ENCODE data around the gene PCSK5.
A peak's percentile ranks its signal among the peaks of the same experiment; 100 is the strongest.
"Not testable (repeated sequence)": the region's sequence is repeated elsewhere in the genome, so short reads cannot be mapped to it uniquely, and the experiment has no call there.

PCSK5 gene

DNA sequence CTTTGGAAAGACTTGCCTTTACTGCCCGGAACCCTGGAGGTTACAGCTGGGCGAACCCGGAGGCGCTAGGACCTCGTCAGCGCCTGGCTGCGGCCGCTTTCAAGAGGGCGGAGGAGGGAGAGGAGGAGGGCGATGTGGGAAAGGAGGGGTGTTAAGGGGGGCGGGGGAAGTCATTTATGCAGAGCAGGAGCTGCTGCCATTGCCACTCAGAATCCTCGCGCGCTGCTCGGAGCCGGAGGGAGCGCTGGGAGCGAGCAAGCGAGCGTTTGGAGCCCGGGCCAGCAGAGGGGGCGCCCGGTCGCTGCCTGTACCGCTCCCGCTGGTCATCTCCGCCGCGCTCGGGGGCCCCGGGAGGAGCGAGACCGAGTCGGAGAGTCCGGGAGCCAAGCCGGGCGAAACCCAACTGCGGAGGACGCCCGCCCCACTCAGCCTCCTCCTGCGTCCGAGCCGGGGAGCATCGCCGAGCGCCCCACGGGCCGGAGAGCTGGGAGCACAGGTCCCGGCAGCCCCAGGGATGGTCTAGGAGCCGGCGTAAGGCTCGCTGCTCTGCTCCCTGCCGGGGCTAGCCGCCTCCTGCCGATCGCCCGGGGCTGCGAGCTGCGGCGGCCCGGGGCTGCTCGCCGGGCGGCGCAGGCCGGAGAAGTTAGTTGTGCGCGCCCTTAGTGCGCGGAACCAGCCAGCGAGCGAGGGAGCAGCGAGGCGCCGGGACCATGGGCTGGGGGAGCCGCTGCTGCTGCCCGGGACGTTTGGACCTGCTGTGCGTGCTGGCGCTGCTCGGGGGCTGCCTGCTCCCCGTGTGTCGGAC is at the start of gene PCSK5:
Gene PCSK5 (plus strand): TSS at position 202 of the 805 bp plus-strand sequence. CDS start 509 bp downstream, at position 711.
- peak; percentile 58 for DNase-seq (ENCODE audit: low read depth)

DNA sequence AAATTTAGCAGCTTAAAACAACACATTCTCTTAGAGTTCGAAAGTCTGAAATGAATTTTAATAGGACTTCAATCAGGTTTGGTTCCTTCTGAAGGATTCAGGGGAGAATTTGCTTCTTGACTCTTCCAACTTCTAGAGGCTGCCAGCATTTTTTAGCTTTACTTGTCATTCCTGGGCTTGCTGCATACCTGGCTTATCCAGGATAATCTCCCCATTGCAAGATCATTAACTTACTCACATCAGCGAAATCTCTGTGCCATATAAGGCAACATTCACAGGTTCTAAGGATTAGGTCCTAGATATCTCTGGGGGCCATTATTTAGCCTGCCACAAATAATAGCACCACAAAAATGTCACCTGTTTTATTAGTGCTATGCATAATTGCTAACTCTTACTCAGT is 46.2 kb upstream of the PCSK5 start:
- DNase-seq (ENCODE audit: low read depth), result no peak

DNA sequence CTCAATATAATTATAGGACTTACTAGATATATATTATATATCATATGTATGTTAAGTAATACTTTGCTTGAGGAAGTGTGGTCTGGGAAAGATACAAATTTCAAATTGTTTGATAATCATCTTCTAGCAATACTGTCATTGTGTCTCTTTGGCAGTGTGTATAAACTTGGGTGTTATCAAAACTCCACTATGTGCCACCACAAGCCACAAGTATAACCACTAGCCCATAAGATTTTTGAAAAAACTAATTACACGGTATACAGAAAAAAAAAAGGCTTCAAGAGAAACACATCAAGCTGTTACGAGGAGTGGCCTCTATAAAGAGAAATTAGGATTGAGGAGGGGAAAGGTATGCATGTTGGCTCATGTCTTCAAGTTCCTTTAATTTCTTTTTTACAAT is 44.7 kb upstream of the PCSK5 start:
- DNase-seq (ENCODE audit: low read depth), result no peak

DNA sequence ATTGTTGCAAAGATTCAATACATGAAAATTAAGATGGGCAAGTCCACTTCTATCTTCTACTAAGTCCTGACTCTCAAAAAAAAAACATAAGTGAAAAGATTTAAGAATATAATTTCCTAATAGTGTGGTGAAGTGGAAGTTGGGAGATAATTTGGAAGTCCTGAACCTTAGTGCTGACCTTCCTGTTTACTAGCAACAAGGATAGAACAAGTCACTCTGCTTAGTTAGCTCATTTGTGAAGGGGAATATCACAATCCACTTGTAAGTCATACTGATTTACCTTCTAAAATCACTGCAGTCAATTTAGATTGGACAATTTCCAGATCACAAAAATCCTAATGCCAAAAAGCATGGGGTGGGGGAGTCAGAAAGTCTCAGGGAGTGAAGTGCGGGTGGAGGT is 43.4 kb upstream of the PCSK5 start:
- DNase-seq (ENCODE audit: low read depth), result no peak

DNA sequence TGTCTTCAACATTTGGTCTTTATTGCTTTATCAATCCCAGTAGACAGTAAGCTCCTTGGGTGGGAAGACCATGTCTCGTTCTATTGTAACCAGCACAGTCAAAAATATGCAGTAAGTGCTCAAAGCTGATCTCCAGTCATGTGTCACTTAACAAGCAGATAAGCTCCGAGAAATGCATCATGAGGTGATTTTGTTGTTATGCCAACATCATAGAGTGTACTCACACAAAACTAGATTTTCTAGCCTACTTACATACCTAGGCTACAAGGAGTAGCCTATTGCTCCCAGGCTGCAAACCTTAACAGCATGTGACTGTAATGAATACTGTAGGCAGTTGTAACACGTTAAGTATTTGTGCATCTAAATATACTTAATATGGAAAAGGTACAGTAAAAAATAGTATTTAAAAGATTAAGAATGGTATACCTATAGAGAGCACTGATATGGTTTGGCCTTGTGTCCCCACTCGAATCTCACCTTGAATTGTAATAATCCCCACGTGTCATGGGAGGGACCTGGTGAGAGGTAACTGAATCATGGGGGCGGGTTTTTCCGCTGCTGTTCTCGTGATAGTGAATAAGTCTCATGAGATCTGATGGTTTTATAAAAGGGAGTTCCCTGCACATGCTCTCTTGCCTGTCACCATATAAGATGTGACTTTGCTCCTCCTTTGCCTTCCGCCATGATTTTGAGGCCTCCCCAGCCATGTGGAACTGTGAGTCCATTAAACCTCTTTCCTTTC is 39.8 kb upstream of the PCSK5 start:
- no peak for DNase-seq (ENCODE audit: low read depth)

DNA sequence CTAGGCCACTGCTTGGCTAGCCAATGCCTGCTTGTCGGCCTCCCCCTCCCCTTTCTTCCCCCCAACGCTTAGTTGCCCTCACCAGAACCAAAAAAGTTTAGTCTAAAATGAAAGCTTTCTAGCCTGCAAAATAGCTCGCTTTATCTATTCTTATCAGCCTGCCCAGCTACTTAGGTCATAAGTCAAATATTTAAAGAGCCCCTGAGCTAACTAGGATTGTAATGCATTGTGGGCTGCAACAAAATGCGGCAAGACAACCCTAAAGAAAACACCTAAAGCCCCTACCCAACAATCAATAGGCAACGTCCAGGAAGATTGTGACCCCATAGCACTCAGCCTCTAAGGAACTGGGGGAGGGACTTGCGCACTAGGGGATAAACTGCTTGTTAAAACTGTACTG is 38.6 kb upstream of the PCSK5 start:
- DNase-seq (ENCODE audit: low read depth), result no peak

DNA sequence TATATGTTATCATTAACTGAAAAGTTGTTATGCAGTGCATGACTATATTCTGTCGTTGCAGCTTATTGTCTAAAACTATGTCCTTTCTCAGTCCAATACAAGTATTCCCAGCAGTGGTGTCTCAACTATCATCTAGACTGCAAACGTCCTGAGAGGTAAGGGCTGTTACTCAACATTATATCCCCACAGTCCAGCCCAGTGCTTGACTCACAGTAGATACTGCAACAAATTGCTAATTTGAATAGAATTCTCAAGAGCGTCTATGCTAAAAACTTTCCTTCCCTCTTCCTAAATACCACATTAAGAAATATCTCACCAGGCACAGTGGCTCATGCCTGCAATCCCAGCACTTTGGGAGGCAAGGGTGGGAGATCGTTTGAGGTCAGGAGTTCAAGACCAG is 37.7 kb upstream of the PCSK5 start:
- no peak for DNase-seq (ENCODE audit: low read depth)

DNA sequence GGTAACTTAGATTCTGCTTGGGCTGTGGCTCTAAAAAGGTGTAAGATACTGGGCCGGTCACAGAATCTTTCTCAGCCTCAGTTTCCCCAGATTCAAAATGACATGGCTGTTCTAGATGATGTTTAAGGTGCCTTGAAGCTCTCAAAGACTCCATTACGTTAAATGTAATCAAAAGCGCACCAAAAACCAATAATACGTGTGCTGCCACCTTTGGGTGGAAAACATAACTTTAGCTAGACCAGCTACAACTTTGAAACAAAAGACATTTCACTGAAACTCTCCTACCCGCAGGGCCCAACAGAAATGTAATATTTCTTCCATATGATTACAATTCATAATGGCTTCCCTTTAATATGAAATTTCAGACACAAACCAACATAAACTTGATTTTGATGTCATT is 35.0 kb upstream of the PCSK5 start:
- DNase-seq (ENCODE audit: low read depth), result no peak

DNA sequence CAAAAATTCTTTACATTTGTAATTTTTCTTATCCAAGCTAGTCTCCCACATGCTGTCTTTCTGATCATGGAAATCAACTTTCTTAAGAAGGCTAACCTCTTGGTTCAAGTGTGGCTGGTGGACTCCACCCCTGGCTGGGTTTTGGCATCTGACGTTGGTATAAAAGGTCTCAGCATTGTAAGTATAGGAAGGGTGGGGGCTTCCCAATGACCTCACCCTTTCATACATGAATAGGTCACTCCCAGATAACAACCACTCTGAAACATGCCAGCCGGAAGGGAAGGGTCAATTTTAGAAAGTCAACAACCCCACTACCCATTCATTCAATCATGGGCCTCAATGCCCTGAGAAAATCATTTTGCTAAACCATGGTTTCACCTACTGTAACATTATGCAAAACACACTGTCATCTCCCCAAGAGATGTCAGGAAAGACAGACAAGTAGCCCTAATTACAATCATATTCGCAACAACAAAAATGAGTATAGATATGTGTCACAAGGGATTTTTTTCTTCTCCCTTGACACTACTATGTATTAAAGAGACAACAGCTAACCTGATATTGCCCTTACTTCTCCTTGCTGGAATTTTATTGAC is 31.9 kb upstream of the PCSK5 start:
- no peak for DNase-seq (ENCODE audit: low read depth)

DNA sequence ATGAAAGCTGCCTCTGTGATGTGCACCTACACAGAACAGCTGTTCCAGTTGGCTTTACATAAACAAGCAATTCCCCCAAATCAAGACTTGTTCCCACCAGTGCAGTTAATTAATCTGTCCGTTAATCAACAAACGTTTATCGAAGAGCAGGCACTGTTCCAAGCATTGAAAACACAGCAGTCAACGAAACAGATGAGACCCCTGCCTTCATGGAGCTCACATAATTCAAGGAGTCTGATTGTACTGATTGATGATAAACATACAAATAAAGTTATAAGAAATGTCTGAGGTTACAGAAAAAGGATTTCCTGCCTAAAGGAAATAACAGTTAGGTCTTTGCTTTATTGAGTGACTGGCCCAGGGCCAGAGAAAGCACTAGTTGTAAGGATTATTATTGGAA is 26.2 kb upstream of the PCSK5 start:
- no peak for DNase-seq (ENCODE audit: low read depth)

DNA sequence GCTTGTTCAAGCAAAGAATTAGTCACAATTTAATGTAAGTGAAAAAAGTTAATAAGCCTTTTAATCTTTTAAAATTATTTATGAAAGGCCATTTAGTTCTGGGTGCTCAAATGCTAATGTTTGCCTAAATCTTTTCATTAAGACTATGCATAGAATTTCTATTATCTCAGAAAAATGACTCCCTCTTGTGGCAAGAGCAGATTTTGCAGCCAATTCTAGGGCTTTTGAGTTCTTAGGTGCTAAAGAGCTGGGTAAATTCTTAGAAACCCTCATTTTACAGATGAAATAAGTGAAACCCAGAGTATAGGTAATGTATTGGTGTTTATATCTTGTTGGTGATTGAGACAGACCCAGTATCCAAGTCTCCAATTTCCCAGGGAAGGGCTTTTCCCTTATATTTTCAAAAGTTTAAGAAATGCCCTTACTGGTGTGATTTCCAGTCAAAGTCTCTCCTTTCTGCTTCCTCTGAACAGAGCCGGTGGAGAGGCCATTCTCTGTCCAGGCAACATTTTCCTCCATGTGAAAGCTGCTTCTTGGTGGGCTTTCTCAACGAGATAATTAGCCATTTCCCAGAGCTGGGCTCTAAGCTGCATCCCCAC is 24.1 kb upstream of the PCSK5 start:
- DNase-seq (ENCODE audit: low read depth), result no peak

DNA sequence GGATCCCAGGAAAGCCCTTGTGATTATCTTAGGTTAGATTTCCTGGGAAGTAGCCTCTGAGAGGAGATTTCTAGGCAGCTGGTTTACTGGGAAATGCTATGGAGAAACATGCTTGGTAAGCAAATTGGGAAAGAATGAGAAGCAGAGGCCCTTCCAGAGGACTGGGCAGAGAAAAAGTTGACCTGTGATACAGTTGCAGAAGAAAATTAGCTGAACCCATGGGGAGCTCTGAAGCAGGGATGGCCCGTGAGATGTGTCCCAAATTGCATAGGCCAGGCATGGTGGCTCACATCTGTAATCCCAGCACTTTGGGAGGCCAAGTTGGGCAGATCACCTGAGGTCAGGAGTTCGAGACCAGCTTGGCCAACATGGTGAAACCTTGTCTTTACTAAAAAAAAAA is 21.9 kb upstream of the PCSK5 start:
- not testable (repeated sequence) for DNase-seq (ENCODE audit: low read depth)

DNA sequence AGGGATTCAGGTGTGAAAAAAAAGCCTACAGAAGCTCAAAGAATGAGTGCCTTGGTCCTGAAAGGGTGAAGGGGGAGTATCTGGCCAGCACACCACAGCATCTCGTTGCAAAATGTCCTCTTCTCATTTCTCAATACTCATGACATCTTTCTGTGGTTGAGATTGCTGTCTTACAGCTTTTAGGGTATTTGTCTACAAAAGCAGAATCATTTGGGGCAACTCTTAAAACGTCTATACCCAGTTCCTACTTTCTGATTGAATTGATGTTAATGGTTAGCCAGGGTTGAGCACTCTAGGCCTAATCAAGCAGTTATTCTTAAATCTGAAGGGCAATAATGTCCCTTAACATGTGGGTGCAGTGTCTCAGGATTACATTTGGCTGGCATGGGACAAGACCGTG is 21.2 kb upstream of the PCSK5 start:
- DNase-seq (ENCODE audit: low read depth), result no peak

DNA sequence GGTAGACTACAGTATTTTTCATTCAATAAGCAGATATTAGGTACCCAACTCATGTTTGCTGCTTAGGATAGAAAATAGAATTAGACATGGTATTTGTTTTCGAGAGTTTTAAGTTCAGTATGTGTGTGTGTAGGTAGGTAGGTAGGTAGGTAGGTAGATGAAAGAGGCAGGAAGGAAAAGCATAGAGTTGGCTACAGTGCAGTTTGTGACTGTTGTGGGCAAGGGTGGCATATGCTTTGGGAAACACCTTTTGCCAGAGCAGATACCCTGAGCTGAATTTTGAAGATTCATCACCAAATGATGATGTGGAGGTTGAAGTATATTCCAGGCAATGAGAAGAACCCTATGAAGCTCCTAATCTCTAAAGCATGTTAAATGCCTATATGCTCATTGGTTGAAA is 20.0 kb upstream of the PCSK5 start:
- DNase-seq (ENCODE audit: low read depth), result no peak

DNA sequence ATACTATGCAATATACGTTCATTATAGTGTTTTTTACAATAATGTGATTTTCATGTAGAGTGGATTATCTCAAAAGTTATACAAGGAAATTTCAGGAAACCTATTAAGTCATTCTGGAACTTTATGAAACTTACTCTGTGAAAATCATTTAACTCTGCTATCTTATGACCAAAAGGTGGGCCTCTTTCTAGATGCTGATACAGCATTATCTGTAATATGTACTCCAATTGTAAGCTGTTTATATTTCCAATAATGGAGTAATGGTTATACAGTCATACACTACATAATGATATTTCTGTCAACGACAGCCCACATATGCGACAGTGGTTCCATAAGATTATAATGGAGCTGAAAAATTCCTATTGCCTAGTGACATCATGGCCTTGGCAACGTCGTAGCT is 18.8 kb upstream of the PCSK5 start:
- DNase-seq (ENCODE audit: low read depth), result no peak

DNA sequence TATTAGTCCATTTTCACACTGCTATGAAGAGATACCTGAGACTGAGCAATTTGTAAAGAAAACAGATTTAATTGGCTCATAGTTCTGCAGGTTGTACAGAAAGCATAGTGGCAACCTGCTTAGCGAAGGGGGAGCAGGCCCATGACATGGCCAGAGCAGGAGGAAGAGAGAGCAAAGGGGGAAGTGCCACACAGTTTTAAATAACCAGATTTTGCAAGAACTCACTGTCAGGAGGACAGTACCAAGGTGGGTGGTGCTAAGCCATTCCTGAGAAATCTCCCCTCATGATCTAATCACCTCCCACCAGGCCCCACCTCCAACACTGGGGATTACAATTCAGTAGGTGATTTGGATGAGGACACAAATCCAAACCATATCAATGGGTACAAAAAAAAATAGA is 16.8 kb upstream of the PCSK5 start:
- DNase-seq (ENCODE audit: low read depth), result no peak

DNA sequence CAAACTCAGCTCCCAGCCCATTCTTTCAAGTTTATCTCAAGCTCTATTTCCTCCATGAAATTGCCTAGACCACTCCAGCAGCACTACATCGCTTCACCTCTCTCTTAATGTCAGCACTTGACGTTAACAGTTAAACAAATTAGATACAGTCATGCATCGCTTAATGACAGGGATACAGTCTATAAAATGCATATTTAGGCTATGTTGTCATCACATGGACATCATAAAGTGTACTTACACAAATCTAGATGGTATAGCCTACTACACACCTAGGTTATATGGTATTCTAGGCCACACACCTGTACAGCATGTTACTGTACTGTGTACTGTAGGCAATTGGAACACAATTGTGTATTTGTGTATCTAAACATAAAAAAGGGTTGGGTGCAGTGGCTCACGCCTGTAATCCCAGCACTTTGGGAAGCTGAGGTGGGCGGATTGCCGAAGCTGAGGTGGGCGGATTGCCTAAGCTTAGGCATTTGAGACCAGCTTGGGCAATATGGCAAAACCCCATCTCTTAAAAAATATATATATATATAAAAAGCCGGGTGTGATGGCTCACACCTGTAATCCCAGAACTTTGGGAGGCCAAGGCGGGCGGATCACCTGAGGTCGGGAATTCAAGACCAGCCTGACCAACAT is 13.4 kb upstream of the PCSK5 start:
- DNase-seq (ENCODE audit: low read depth), result no peak

DNA sequence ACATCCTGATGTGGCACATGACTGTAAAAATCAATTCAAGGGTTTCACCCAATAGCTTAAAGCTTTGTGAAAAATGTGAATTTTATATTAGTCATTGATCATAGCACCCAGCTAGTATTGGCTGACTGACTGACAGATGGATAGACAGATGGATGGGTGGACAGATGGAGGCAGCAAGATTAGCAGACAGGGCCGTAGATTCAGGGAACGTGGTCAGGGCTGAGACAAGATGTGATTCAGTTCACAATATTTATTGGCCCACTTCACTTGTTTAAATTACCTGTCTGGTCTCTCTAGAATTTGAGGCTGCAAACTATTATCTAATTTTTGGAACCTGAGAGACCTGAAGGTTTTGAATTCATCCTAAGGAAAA is 12.0 kb upstream of the PCSK5 start:
- no peak for DNase-seq (ENCODE audit: low read depth)

DNA sequence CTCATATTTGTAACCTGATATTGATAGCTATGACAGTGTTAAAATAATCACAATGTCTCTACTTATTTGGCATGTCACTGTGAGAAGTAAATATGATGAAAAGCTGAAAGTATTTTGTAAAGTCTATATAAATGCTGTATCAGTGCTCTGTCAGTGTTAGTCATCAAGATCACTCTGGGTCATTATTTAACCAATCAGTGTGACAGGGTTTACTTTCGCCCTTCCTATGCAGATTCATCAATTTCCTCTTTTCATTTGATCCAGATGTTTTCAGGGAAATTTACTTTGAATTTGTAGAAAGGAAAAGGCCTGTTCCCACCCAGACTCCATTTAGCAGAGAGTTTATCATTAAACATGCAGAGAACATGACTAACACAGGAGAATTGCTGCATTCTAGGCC is 9.9 kb upstream of the PCSK5 start:
- DNase-seq (ENCODE audit: low read depth), result no peak

DNA sequence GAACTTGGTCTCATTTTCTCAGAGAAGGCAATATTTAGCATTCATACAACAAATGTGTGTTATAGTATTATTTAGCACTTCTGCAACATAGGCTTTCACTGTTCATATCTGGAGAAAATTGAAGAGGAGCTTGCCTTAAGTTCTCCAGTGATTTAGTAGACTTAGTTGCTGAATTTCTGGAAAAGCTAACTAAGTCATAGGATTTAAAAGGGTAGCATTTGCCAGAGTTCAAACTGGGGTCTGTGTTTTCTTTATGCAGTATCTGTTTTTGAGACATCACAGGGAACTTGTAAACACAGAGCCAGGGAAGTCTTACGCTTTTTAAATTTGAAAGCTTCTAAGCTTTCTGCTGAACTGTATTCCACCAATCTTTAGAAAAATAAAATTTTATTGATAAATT is 8.7 kb upstream of the PCSK5 start:
- DNase-seq (ENCODE audit: low read depth), result no peak

DNA sequence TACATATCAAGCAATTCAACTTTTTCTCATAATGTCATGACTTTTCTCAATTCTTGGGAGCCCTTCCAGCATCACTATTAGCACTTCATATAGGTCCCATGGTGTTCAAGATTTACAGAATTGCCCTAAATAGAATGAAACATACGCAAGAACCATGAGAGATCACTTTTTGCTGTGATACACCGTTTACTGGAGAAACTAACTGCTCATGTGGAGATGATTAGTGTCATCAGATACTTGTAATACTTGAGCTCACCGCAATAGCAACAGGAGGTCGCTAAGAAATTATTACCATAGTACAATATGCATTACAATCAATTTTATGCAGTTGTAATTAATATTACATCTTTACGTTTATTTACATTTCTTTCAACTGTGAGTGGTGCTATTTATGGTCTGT is 4.8 kb upstream of the PCSK5 start:
- DNase-seq (ENCODE audit: low read depth), result no peak

DNA sequence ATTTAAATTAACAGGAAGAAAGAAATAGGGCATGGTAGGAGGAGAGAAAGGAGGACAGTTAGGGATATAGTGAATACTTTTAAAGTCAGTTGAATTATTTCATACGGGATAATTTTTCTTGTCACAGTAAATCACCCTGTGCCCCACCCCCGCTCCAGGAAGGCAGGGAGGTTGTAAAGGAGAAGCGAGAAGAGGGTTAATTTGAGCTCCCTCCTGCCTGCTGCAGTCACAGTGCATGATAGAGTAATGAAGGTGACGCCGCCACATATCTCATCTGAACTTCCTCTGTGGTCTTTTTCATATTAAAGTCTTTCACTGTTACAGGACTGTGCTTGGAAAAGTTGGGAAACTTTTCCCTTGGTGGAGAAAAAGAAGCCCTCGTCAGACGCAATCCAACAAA is 896 bp upstream of the PCSK5 start:
- DNase-seq (ENCODE audit: low read depth), result no peak
